NCI-H748 (cell line): Measurements from ENCODE around the gene EPN3.

Experiments
- DNase-seq: peaks from one replicate; lab custom pipeline; 2025; ENCODE audit not compliant: unreplicated experiment; lab: John Stamatoyannopoulos, UW

Gene EPN3

DNA sequence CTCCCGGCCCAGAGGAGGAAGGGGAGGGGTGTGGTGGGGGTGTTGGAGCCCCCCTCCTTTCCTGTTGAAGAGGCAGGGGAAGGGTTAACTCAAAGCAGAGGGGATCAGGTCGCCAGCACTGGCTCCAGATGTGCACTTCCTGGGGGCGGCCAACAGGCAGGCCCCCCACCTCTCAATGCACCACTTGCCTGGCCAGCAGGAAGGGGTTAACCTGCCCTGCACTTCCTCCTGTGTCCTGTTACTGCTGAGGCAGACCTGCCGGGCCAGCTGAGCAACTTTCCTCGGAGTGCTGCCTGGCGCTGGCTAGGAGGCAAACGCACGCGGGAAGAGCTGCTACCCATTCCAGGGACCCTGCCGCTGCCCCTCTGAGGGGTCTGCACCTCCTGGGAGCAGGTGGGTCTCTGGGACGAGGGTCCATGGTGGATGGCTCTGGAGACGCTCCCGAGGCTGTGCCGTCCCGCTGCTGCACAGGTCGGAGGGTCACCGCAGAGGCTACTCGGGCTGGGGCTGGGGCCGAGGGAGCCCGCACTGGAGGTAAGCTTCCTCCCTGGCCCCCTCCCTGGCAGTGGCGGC, at the start of gene EPN3:
TSS of gene EPN3 (plus strand) at position 284 of the 573 bp plus-strand sequence. CDS start 3,822 bp downstream, outside the sequence.
- DNase-seq, result peak; percentile 29

DNA sequence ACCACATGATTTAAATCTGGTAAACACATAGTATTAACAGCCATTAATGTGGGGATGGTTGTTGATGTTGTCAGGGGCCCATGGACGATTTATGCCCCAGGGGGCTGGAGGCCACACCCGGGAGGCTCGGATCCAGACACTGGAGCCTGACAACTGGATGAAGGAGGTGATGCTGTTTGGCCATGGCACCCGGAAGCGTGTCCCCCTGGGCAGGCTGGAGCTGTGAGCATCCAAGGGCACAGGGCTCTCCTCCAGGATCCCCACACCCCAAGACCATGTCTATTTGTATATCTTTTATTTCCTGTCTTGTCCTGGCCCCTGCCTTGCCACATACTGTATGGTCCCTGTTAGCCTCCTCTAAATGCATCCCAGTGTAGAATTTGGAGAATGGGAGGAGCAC, 49.3 kb upstream of the EPN3 start:
- DNase-seq, result no peak

DNA sequence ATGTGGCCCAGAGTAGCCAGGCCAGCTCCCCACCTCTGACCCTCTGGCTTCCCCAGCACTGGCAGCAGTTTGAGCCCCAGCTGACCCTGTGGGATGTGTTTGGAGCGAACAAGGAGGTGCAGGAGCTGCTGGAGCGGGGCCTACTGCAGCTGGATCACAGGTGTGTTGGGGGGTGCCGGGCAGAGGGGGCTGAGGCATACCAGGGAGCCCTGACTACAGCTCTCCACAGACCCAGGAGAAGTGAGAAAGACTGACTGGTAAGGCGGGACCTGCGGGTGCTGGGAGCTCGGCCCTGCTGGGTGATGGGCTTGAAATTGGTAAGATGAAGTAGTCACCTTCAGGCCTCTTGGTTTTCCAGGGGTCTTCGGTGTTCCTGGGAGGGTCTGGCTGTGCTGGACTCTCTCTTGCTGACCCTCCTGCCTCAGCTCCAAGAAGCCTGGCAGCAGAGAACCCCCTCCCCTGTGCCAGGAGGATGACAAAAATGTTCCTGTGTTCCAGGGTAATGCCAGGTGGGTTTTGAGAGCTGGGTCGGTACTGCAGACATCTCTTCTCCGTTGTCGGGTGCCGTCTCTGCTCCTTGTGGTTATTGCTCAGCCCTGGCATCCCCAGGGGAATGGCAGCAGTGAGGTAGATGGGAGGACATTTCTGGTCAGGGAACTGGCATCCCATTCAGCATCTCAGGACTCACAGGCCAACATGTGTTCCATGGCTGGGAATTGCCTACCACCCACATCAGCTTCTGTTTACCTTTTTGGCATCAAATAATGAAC, 48.0 kb upstream of the EPN3 start:
- DNase-seq, result no peak

DNA sequence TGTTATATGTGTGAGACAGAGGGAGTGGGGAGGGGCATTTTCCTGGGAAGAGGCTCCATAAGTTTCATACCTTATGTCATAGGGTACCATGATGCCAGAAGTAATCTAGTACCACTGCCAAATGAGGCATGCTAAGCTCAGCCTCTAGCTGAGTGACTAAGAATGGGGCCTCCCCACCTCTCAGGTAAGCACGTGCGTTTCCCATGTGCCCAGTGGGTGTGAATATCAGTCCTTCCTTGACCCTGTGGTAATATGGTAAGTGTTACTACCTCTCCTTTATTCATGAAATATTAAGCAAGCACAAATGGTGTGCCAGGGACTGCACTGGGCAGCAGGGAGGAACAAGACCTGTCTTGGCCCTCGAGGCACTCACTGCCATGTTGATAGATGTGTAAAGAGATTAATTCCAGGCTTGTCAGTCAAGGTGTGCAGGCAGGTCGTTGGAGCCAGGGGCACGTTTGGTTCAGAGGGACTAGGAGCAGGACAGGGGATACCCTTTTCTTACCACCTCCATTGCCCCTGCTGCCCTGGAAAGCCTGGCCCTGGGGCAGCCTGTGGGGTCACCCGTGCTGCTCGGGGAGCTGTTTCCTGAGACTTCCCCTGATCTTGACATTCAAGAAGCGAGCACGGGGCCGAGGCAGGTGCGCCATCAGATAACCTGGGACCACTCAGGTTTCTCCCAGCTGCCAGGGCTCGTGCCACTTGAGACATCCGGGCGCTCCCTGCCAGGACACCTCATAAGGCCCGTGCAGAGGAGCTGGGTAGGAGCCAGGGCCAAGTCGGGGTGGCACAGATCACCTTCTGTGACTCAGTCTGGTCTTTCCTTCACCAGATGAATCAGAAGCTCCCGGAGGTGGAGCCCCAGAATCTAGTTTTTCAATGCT, 45.1 kb upstream of the EPN3 start:
- DNase-seq, result no peak

DNA sequence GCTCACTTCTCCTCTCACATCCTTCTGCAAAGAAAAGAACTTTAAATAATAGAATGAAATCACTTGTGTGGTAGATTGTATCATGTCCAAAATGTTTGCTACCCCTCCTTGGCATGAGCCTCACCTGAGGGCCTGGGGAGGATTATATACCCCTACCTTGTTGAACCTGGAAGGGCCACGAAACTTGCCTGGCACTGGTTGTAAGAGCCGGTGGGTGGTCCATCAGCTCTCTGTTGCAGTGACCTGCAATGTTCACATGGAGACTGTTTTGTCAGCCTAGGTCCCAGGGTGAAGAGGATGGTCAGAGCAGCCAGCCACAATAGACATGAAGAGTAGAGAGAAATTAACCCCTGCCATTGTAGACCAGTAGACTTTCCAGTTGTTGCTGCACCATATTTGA, 43.7 kb upstream of the EPN3 start:
- no peak for DNase-seq

DNA sequence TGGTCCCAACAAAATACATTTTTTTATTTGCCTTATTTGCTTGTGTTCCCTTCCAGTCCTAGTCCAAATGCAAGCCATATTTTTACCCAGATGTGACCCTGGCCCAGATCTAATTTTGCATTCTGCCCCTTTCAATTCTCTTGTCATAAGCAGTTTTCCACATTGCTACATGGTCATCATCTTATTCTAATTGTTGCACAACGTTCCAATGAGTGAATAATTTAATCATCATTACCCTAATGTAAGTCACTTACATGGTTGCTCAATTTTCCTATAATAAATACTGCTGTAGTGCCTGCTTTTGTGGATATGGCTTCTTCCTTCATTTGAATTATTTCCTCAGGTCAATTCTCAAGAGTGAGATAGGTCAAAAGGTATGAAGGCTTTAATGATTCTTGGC, 41.0 kb upstream of the EPN3 start:
- DNase-seq, result no peak

DNA sequence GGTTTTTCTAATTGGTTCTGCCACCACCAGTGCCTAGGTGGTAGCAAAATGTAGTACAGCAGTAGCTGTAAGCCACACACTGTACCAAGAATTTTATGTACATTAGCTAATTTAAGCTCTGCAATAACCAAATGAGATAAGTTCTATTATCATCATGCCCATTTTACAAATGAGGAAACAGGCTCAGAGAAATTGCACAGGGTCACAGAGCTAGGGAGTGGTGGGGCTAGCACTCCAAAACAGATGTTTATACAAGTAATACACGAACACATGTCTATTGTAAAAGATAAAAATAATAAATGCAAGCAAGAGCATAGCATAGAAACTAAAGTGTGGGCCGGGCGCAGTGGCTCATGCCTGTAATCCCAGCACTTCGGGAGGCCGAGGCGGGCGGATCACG, 40.3 kb upstream of the EPN3 start:
- no peak for DNase-seq

DNA sequence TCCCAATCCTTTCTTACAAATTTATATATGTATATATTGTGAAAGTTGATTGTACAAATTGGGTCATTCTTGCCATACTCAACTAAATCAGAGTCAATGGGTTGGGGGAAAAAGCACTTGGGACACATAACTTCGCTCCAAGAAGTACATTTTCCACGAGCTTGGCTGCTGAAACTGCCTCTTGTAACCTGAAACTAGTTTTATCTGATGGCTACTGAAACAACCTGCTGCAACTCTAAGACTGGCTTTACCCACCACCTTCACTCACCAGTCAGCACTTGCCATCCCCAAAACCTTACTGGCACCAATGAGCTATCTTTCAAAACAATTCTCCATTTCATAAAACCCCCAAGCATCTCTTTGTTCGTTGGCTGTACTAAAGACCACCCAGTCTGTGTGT, 38.8 kb upstream of the EPN3 start:
- DNase-seq, result no peak

DNA sequence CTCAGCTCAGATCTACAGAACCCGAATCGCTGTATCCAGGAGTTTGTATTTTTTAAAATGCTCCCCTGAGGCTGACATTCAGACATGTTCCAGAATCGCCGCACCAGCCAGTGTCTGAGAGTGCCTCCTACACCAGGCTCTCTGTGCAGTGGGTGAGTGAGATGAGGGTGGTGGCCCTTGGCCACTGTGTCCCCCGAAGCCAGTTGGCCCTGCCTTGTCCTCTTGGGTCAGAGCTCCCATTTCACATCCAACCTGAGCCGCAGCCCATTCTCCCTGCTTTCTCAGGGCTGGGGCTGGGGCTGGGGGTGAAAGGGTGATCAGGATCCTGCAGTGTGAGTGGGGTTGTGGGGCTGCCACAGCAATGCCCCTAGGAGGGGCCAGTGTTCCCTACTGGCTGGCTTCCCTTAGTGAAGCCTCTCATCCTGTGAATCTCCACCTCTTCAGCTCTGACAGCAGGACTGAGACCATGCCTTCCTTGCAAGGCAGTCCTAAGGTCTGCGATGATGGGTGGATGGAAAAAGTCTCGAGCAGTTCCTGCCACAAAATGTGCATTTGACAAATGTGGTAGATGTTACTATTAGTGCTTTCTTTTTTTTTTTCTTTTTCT, 37.2 kb upstream of the EPN3 start:
- DNase-seq, result no peak

DNA sequence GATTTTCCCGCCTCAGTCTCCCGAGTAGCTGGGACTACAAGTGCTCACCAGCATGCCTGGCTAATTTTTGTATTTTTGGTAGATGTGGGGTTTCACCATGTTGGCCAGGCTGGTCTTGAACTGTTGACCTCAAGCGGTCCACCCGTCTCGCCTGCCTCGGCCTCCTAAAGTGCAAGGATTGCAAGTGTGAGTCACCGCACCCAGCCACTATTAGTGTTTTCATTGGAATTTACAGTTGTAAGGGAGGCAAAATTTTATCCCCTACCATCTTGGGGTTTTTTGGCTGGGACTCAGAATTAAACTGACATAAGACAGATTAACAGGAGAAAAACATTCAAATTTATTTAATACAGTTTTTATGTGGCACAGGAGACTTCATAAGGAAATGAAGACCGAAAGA, 36.6 kb upstream of the EPN3 start:
- DNase-seq, result no peak

DNA sequence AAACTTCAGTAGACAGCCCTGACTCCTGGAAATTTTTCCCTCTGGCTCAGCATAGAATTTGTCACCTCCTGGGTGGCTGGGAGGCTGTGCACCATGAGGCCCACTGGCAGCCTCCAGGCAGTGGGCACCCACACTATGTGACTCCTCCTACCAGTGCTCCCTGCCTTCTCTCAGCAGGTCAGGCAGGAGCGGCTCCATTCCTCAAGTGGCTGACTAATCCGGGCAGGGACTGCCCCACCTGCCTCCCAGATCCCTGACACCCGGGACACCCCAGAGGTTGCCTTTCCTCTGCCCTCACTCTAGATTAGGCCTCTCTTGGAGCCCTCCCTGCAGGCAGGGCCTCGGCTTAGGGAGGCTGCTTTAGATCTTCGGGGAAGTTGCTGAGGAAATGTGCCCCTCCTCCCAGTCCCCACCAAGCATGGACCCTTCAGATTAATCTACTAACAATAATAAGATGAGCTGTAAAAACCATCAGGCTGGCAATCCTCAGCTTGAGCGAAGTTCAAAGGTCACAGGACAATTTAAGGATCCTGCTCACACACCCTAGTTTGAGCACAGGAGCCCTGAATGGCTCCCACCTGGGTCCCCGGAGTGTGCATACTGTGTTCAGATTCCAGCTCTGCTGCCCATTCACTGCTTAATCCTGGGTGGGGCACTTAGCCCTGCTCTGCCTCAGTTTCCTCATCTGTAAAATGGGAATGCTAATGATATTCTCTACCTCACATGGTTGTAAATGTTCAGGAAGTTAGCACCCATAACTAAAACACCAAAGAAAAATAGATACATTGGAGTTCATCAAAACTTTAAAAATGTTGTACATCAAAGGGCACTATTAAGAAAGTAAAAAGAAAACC, 34.3 kb upstream of the EPN3 start:
- no peak for DNase-seq

DNA sequence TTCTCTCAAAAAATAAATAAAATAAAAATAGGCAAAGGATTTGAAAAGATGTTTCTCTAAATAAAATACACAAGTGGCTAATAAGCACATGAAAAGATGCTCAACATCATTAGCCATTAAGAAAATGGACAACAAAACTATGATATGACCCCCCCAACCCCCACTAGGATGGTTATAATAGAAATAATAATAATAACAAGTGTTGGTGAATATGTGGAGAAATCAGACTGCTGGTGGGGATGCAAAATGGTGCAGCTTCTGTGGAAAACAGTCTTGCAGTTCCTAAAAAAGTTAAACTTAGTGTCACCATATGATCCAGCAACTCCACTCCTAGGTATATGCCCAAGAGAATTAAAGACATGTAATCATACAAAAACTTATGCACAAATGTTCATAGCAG, 33.3 kb upstream of the EPN3 start:
- DNase-seq, result no peak

DNA sequence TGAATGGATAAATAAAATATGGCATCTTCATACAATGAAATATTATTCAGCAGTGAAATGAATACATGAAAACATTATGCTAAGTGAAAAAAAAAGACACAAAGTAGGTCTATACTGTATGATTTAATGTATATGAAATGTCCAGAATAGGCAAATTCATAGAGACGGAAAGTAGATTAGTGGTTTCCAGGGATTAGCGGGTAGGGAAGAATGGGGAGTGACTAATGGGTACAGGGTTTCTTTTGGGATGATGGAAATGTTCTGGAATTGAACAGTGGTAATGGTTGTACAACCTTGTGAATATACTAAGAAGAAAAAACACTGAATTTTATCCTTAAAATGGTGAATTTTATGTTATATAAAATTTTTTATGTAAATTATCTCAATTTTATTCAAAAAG, 32.8 kb upstream of the EPN3 start:
- DNase-seq, result no peak

DNA sequence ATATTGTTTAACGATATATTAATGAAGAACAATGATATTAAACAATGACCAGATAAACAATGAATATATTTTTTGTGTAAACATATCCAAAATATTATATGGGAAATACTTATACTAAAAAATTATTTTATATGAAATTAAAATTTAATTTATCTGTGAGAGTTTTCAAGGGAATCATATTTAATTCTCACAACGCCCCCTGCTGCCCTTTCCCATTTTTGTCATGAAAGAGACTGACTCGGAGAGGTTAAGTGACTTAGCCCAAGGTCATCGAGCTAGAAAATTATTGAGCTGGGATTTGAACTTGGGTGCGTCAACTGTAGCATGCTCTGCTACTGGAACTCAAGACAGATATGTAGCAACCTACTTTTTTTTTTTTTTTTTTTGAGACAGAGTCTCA, 31.5 kb upstream of the EPN3 start:
- DNase-seq, result no peak

DNA sequence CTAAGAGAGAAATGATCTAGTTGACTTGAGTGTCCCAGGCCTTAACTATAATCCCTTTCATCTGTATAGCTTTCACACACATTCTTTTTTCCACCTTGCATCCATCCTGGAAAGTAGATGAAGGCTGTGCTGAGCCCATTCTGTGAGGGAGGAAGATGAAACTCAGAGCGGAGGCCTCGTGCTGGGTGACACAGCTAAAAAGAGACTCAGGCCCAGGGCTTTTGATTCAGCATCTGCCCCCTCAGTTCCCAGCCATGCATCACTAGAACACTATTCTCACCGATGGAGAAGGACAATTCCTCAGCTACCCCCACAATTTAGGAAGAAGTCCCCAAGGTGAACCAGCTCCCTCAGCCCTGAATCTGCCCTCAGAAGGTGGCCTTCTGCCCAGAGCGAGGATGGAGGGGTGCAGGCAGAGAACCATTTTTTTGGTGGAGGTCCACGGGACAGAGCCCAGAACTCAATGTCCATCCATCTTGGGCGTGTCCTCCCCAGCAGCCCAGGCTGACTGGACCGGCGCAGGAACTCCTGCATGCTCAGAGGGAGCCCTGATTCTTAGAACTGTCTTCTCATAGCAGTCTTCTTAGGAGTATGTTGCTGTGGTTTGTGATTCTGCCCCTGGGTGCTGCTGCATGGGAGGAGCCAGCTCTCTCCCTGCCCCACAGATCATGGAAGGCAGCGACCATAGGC, 30.1 kb upstream of the EPN3 start:
- no peak for DNase-seq

DNA sequence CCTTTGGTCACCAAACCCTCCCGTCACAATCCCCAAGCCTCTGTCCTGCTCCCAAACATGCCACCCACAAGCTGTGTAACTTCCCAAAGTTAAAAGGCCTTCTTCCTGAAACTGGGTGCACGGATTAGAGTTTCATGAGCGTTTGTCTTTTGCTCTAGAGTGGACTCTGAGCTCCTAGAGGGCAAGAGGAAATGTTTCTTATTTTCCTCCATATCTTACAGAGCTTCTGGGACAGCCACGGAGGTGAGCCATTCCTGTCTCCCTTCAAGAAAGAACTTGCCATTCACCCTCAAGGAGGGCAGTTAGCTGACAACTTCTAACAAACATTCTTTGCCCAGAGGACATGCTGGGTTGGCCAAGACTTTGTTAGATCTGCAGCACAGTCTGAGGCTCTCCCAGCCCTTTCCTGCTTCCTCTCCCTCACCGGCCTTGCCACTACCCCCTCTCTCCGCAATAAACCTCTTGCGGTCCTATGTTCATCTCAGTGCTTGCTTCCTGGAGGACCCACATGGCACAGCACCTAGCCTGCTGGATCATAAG, 26.9 kb upstream of the EPN3 start:
- DNase-seq, result no peak

DNA sequence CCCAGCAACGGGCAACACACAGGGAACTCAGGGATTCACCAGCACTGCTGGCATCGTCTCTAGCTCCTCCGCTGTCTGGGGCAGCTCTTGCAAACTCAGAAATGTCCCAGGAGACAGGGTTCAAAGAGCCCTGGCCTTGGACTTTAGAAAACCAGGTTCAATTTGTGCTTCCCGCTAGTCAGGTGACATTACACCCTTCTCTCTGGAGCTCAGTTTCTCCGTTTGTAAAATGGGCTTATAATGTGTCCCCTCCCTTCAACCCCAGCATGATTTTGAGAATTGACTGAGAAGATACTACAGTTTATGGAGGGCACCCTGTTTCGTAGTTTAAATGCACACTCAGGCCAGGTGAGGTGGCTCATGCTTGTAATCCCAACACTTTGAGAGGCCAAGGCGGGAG, 26.2 kb upstream of the EPN3 start:
- DNase-seq, result no peak

DNA sequence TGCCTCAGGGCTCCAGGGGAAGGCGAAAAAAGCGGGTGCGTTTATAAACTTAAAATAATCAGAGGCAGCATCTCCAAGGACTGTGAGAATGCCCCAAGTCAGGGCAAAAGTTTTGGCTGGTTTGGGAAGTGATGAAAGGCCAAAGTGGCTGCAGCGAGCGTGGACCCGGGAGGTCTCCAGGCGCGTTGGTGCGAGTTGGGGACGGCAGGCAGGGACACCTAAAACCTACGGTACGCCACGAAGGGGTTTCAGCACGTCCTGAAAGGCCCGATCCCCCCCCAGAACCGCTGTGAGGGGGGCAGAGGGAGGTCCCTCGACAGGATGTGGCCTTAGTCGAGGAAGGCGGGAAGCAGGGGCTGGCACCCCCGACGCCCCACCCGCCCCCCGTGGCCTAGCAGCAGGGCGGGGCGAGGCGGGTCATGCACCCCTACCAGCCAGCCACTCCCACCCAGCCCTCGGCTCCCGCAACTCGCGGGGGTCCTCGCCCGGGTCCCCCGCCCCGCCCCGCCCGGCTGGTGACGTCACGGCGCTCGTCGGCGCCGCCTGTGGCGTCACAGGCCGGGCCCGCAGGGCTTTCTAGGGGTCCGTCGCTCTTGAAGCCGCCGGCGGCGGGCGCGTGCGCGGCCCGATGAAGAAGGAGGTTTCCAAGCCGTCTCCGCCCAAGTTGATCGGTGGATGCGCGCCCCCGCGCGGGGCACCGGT, 24.5 kb upstream of the EPN3 start, which contains the start of gene MYCBPAP:
TSS of gene MYCBPAP (plus strand) at position 569 of the 702 bp plus-strand sequence. CDS start 236 bp downstream, outside the sequence.
- peak; percentile 89 for DNase-seq
